ENCODE data around the gene TLR6.

The TLR6 gene, protein sequence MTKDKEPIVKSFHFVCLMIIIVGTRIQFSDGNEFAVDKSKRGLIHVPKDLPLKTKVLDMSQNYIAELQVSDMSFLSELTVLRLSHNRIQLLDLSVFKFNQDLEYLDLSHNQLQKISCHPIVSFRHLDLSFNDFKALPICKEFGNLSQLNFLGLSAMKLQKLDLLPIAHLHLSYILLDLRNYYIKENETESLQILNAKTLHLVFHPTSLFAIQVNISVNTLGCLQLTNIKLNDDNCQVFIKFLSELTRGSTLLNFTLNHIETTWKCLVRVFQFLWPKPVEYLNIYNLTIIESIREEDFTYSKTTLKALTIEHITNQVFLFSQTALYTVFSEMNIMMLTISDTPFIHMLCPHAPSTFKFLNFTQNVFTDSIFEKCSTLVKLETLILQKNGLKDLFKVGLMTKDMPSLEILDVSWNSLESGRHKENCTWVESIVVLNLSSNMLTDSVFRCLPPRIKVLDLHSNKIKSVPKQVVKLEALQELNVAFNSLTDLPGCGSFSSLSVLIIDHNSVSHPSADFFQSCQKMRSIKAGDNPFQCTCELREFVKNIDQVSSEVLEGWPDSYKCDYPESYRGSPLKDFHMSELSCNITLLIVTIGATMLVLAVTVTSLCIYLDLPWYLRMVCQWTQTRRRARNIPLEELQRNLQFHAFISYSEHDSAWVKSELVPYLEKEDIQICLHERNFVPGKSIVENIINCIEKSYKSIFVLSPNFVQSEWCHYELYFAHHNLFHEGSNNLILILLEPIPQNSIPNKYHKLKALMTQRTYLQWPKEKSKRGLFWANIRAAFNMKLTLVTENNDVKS

GRCh38 chr4:38856524-38857337, at the start of gene TLR6:
TSS of gene TLR6 (minus strand) at chr4:38856817. CDS start at chr4:38829473, 27,344 bp downstream.
- DNase-seq, result peak; percentile 78

DNA sequence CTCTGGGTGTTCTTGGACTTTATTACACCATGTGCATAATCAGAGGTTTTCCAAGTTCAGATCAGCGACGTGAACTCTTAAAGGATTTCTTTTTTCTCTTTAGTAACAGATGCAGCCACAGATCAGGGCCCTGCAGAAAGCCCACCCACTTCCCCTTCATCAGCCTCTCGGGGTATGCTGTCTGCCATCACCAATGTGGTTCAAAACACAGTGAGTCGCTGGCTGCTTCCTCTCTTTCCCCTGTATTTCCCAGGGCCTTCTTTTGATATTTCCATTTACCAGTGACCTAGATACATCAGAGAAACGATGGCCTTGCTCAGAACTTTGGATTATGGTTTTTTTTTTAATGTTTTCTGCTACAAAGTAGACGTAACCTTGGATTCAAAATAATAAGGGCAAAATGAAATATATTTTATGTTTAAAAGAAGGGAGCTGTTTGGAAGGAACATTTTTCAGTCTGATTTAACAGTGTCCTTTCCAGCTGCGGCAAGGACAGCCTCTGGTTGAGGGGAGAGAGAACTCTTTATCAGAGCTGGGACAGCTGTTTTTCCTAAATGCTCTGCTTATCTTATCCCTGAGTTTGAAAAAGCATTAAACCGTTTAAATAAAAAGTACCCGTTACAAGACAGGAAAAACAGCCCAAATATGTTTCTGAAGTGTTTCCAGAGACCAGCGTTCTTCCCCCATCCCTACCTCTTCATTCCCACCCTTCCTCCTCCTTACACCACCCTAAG, 49.2 kb upstream of the TLR6 start:
- DNase-seq, result no peak

- no peak for DNase-seq
Measured at GRCh38 chr4:38904682-38905081, 48.1 kb upstream of the TLR6 start.

GRCh38 chr4:38904090-38904666, 47.6 kb upstream of the TLR6 start:
- no peak for DNase-seq

DNA sequence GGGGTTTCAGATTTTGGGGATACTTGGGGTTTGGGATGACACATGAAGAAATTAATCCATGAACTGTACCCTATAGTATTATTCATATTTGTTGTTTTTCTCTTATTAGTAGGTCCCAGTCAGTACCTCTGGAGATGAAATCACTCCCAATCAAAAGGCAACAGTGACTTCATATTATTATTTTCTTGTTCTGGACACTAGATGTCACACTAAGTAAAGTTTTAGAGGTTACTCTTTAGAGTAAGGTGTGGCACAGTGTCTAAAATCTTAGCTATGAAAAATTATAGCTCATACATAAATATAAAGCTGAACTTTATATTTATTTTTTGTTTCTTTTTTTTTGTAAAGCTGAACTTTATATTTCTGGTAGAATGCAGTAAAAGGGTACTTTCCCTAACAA, 46.1 kb upstream of the TLR6 start:
- DNase-seq, result no peak

GRCh38 chr4:38902221-38902620, 45.6 kb upstream of the TLR6 start:
- no peak for DNase-seq

- no peak for DNase-seq
Measured at GRCh38 chr4:38898245-38898644, 41.6 kb upstream of the TLR6 start.

DNA sequence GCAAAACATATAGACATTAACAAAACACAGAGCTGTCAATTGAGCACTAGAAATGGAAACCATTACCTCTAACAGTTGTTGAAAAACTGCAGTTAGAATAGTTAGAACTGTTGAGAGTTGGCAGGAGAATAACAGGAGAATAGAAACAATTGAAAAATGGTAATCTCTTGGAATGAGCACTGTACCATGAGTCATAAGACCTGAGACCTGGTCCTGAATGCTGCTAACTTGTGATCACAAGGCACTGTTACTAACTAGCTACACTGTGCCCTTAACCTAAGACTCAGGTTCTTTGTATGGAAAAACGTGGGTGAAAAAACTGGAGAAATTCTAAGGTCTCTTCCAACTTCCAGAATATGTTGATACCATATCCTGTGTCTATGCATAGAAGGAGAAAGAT, 40.3 kb upstream of the TLR6 start:
- no peak for DNase-seq

DNA sequence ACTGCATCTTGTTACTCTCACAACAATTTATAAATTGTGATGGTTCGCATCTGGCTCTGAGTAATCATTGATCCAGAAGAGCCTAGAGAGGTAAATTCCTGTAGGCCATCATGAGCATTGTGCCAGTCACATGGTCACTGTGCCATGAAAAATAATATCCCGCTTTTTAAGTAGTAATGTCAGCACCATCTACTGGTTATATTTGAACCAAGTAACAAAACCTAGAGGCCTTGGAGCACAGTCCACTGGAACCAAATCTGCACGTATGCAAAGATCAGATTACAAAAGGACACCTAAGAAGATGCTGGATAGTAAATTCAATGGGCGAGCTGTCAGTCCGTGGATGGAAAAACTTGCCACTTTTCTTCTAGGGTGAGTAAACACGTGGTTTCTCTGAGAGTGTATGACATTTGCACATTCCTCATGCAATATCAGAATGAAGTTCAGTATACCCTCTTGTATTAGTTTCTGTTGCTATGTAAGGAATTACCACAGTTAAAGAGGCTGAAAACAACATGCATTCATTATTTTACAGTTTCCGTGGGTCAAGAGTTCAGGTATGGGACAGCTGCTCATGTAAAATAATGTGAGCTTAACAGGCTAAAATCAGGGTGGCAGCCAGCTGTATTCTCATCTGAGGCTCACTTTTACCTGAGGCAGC, 37.8 kb upstream of the TLR6 start:
- DNase-seq, result no peak

DNA sequence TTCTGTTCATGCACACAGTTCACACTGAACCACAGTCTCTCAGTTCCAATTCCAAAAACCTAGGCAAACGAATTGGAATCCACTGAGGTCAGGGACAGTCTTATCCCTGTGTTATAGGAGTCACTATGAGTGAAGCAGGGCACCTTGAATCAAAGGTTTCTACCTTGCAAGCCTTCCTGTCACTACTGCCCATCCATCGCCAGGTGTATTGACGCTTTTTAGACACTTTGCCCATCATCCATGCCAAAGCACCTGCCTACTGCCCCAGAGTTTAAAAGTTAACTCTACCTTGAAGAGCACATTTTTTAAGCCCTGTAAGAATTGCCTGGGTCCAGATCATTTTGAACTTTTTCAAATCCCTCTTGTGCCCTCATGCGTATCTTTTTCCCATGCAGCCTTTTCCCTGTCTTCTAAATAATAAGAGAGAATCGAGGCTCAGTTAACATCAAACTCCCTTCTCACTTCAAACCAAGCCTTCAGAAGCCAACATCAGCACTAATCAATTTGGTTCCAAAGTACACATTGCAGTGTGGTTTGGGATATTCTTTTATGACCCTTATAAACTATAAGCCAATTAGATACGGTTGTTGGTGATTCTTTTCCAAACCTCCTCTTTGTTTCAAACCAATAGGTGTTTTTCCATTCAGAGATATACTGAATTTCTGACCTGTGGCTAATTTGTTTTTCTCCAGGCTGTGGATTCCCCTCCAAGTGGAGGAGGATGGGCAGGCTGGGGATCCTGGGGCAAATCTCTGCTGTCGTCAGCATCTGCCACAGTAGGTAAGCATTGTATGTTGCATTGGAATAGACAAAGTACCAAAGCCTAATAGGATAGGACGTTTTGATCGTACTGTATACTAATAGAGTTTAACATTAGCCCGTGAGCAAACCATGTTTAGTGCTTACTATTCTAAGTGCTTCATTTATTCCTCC, 34.7 kb upstream of the TLR6 start:
- no peak for DNase-seq

DNA sequence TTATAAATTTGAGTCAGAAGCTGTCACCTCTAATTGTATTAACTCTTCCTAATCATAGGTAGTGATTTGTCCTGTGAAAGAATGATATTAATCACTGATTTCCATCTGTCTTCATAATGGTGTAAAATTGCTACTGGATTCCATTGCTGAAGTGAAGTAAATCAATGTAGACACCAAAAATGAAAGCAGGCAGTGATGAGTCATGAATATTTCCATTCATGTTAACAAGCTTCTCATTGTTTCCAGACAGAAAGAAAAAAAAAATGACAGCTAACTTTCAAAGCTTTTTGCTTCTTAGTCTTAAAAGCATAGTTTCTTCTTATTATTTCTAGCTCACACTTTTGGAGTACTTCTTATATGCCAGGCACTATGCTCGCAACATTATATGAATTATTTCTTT, 32.5 kb upstream of the TLR6 start:
- DNase-seq, result no peak

DNA sequence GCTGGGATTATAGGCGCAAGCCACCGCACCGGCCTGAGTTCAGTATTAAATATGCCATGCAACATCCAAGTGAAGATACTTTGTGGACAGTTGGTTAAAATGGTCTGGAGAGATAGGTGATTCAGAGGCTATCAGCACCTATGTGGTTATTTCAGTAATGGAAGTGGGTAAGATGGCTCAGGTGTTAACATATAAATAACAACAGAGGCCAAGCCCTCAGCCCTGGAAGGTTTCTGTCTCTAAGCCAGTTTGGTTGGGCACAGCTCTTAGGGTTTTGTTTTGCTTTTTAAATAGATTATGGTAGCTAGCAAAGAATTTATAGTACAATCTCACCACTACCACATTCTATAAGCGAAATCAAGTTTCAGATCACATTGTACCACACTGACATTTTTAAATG, 27.6 kb upstream of the TLR6 start:
- no peak for DNase-seq

GRCh38 chr4:38876636-38877035, 20.0 kb upstream of the TLR6 start:
- DNase-seq, result no peak

- no peak for DNase-seq
Measured at GRCh38 chr4:38873290-38873944, 16.8 kb upstream of the TLR6 start.

DNA sequence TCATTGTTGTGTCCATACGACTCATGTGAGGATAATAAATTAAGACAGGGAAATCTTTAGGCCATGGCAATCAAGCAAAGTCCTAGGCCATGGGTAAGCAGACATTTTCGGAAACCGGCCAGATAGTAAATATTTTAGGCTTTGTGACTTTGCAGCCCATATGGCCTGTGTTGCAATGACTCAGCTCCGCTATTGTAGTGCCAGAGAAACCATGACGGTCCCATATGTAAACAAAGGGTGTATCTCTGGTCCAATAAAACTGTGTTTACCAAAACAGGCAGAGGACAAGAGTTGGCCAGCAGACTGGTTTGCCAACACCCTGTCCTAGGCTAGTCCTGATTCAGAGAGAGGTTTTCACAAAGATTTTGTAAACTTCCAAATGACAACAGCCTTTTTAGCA, 16.0 kb upstream of the TLR6 start:
- no peak for DNase-seq

DNA sequence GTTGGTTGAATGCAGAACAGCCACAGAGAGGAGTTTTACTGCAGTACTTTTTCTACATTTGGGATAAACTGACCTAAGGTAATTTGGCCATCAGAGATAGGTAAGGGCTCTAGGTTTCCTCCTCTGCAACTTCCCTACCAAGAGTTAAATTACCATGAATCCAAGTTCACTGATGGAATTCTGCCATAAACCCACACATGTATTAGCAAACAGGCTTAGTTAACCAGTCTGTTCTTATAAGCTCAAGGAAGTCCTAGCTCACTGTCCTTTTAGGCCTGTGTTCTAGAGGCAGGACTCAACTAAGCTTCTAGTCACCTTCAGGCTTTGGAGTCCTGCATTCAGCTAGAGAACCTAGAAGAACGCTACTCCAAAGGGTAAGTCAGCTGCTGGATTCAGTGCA, 15.0 kb upstream of the TLR6 start:
- no peak for DNase-seq

- DNase-seq, result no peak
Measured at GRCh38 chr4:38870098-38870808, 13.6 kb upstream of the TLR6 start.

DNA sequence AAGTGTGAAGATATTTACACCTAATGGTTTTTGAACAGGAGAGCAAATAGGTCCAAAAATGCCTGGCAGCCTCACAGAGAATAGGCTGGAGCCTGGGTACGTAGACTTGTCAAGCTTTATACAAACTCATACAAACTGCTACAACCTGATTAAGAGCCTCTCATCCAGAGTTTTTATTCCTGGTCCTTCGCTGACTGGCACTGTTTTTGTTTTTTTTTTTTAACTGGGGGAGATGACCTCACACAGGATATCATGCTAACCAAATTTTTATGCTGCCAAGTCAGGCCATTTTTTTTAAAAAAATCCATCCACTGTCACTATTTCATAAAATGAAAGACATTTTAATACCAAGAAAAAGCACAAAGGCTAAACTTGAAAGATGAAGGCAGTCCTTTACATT, 12.9 kb upstream of the TLR6 start:
- DNase-seq, result no peak

Data from stimulated activated CD4-positive, alpha-beta T cell treated with anti-CD3 and anti-CD28 coated beads, Interleukin-4, amount 100 ng/mL, for 24 hours (primary cell).